HG02642 (cell line): ENCODE results near the gene KCNK10.

Source experiments
- ATAC-seq: cut with Tn5 transposase; IDR thresholded peaks from one replicate; pipeline ENCODE4 v1.9.1; 2021; ENCODE audit warnings: mild to moderate bottlenecking; ENCODE audit not compliant: unreplicated experiment, poor library complexity

Gene KCNK10

GRCh38 chr14:88194531-88194930 lies 128.5 kb downstream of the KCNK10 start:
- ATAC-seq = no peak

- no peak for ATAC-seq
Observed at GRCh38 chr14:88191605-88192004, 131.5 kb downstream of the KCNK10 start.

GRCh38 chr14:88189417-88190191 lies 133.5 kb downstream of the KCNK10 start:
- peak; percentile 78 for ATAC-seq

DNA sequence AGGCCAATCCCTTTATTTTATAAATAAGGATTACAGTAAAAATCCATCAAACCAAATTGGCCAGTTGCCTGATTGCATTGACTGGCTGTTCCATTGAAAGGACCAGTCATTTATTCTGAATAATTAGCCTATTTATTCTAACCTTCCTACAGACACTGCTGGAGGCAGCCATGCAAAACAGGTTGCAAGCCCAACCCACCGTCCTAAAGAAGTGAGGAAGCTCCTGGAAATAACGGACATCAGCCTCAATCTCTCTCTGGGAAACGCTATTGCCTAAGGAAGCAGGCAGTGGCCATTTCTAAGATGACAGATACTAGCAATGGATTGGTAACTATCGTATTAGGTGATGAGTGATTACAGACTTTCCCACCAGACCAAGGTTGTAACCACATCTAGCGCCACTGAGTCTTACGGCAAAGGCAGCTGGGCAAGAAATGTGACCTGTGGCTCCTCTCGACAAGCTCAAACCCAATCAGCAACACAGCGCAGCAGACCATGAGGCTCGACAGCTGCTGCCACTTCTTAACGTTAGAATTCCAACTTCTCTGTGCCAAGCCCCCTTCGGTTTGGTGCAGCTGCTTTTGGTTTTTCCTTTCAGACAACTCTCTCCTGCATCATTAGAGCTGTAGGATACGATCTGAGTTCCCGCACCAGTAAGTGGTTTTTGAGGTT lies 134.2 kb downstream of the KCNK10 start:
- ATAC-seq = no peak

DNA sequence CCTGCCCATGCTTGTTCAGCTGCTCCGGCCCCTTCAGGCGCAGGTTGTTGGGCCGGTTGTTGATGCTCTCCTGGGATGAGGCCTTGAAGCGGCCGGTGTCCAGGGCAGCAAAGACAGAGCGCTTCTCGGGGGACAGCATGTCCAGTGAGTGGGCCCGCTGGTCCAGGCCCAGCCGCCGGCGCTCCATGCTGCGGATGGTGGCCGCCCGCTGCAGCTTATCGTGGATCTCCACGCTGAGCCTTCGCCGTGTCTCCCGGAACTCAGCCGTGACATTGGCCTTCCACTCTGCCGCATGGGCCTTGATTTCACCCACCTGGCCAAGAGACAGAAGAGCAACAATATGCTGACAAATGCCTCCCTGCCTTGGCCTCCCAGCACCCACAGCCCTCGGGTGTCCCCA lies 137.2 kb downstream of the KCNK10 start:
- ATAC-seq = no peak

GRCh38 chr14:88184956-88185355 lies 138.1 kb downstream of the KCNK10 start:
- no peak for ATAC-seq

DNA sequence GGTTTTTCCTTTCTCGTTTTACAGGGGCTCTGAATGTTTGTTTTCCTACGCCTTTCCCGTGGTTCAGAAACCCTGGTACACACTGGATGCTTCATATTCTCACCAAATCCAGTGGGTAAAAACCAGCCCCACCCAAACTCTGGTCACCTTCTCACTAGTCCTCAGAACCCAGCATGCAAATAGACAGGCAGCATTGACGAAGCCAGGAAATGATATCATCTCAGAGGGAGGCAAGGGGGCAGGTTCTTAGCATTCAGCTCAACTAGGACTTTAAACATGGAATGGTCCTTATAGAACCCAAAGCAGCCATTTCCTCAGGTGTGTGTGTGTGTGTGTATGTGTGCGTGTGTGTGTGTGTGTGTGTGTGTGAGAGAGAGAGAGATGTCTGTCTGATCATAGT lies 142.0 kb downstream of the KCNK10 start:
- no peak for ATAC-seq

DNA sequence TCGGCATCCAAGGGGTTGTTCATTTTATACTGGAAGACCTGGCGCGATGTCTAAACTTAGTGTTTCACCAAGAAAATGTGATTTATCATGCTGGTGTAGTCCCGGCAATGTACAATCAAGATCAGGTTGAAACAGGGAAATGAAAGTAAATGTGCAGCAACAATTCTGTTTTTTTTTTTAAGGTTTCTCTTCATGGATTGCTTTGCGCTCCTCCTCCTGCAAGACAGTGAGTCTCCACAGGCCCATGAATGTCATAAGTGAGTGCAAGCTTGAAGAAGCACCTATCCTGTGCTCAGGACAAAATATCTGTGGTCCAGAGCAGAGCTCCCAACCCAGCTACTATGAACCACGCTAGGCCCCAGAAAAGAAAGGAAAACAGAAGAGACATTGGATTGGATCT lies 143.4 kb downstream of the KCNK10 start:
- ATAC-seq = no peak

GRCh38 chr14:88170333-88170732 lies 152.7 kb downstream of the KCNK10 start:
- ATAC-seq = no peak

- peak; percentile 90 for ATAC-seq
Observed at GRCh38 chr14:88168498-88169165, 154.4 kb downstream of the KCNK10 start.

DNA sequence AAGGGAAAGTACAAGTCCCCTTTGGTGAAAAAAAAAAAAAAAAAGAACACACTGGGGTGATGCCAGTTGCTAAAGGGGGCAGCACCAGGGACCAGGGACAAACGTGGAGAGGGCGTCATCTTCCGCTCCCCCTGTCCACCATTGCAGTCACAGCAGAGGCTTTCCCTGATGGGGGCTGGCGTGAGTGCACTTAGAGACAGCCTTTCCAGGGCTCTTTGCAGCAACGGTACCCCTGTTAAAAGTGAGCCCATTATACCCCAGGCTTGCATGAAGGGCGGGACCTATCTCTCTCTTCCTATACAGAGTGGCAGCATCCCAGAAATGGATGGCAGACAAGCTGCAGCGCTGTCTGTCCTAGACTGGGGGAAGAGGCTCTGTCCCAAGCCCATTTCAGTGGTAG lies 155.0 kb downstream of the KCNK10 start:
- ATAC-seq = peak; percentile 12

DNA sequence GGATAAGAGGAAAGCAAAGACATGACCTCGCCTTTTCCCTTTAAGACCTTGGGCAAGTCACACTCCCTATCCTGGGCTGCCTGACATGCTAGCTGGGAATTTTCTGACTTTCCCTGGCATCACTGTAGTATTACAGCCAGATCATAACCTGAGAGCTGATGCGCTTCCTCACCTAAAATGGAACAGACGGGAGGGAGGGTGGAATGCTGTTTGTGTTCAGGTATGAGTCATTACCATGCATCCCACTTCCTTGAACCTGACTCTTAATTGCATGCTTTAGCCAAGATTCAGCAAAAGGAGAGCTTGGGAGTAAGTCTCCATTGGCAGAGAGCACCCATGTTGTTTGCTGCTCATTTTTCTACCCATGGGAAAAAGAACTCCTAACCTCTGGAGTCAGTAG lies 156.5 kb downstream of the KCNK10 start:
- no peak for ATAC-seq

- ATAC-seq = no peak
Observed at GRCh38 chr14:88164906-88165534, 158.0 kb downstream of the KCNK10 start.

GRCh38 chr14:88163731-88164255 lies 159.3 kb downstream of the KCNK10 start:
- ATAC-seq = no peak

GRCh38 chr14:88156127-88156526 lies 166.9 kb downstream of the KCNK10 start:
- no peak for ATAC-seq

- ATAC-seq = no peak
Observed at GRCh38 chr14:88154926-88155325, 168.1 kb downstream of the KCNK10 start.

- ATAC-seq = no peak
Observed at GRCh38 chr14:88154321-88154720, 168.7 kb downstream of the KCNK10 start.

- ATAC-seq = no peak
Observed at GRCh38 chr14:88146881-88147649, 176.0 kb downstream of the KCNK10 start.

DNA sequence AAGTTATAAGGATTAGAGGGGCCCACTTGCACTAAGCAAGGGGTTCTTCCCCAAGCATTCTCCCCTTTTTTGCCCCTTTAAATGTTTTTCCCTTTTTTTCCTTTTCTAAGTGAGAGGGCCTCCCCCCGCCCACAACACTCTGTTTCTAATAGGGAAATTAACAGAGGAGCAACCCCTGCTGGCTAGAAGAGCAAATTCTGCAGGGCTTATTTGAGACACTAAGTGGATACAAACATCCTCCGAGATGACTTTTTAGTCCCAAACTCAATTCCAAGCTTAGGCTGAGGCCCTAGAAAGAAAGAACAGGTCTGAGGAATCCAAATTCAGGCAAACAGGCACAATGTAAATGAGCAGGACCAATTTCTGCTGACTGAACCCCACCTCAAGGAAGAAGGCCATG lies 179.3 kb downstream of the KCNK10 start:
- no peak for ATAC-seq

GRCh38 chr14:88142997-88143396 lies 180.1 kb downstream of the KCNK10 start:
- no peak for ATAC-seq
